Activated naive CD4-positive, alpha-beta T cell treated with anti-CD3 and anti-CD28 coated beads, Interleukin-2, amount 10 ng/mL, durations not matched to agents 5 hours and 36 hours (primary cell): ENCODE measurements around the gene ZNF365. TPM values are rescaled to one million over a fixed set of nuclear protein-coding genes. Genes with fewer than 3 reads are reported as not detected.

Source experiments
- total RNA-seq, 2 experiments: library from RNA; stranded (reverse); gene quantifications; one replicate each; pipeline ENCODE4 v1.2.3, GENCODE V29; 2021

ZNF365 gene
- total RNA-seq, result not detected

DNA sequence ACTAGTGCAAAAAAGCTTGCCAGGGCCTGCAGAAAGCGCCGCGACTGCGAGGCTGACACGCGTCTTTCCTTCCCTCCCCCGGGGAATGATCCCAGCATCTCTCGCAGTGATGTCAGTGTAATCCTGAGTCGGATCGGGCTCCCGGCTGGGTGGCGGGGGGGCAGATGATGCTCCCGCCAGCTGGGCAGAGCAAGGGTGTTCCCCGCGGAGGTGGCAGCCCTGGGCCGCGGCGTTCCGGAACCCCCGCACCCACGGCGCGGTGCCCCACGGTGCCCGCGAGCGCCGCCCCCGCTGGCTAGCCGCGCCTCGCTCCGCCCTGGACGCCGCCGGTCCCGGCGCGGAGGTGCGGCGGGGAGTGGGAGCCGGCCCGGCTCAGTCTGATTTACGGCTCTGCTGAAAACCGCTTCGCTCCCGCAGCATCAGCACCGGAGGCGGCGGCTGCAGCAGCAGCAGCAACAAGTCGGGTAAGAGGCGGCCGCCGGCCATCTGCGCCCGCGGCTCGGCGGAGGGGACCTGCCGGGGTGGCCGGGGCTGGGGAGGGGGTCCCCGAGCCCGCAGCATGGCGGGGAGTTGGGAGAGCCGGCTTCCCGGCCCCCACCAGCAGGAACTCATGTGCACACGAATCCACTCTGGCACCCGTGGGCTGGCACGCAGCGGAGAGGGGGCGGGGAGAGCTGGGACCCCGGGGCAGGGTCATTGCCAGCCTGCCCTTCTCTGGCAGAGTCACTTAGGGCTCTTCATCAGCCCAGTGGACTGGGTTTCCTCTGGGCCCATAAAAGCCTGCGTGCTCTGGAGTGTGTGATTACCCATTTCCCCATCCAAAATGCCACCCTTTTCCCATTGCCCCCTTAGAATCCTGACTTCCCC is at the start of gene ZNF365:
ZNF365 (plus strand) TSS at position 375 of the 867 bp plus-strand sequence. CDS start 1,825 bp downstream, outside the sequence.

Other genes starting within 250 kb of the ZNF365 start
- 1 to 10 TPM; 8.2 to 8.3 TPM for gene RTKN2, start 105.5 kb upstream of the ZNF365 start, total RNA-seq